Right renal pelvis (tissue), 4 donors: ENCODE measurements around the gene ABCC5. TPM values are rescaled to one million over a fixed set of nuclear protein-coding genes. Genes with fewer than 3 reads are reported as not detected.
"Not testable (repeated sequence)": the region's sequence is repeated elsewhere in the genome, so short reads cannot be mapped to it uniquely, and the experiment has no call there.

Experiments used
- DNase-seq, 4 donors: peaks; one replicate each; pipeline ENCODE4 v3.0.0-alpha.2; 2013; ENCODE audit warnings: low read depth in 4 of 4, low spot score in 3 of 4, missing footprints in 1 of 4
- polyA plus RNA-seq, 4 donors: library from polyadenylated mRNA; unstranded; fragments of 120-200 nt; gene quantifications; one replicate each; pipeline ENCODE4 v1.2.1, GENCODE V29; 2013; ENCODE audit not compliant: insufficient read length in 4 of 4

ABCC5 gene
- polyA plus RNA-seq, 4 donors, result 45.7 to 63.3 (median 53.7) TPM

- peak in 2 of 4 donors; percentile 50 to 54 for DNase-seq
Measured at GRCh38 chr3:184016811-184017671, 643 bp downstream of the ABCC5 start.

DNA sequence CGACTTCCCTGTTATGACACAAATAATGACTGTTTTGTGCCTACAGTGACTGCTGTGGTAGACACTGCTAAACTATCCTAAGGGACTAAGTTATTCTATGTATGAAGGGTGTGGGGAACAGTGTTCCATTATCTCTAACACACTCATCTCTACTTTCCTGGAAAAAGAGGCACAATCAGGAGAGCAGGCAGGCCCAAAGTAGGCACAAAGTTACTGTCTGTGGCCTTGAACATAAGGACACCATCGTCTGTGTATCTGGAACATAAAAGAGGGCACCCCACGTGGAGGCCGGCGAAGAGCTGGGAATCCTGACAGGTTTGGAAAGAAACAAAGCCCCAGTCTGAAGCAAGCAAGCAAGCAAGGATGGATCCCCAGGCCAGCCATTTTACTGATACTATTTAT is 1.5 kb downstream of the ABCC5 start:
- no peak for DNase-seq

- no peak for DNase-seq
Measured at GRCh38 chr3:184015381-184016019, 2.2 kb downstream of the ABCC5 start.

- no peak for DNase-seq
Measured at GRCh38 chr3:184011937-184012889, 5.5 kb downstream of the ABCC5 start.

DNA sequence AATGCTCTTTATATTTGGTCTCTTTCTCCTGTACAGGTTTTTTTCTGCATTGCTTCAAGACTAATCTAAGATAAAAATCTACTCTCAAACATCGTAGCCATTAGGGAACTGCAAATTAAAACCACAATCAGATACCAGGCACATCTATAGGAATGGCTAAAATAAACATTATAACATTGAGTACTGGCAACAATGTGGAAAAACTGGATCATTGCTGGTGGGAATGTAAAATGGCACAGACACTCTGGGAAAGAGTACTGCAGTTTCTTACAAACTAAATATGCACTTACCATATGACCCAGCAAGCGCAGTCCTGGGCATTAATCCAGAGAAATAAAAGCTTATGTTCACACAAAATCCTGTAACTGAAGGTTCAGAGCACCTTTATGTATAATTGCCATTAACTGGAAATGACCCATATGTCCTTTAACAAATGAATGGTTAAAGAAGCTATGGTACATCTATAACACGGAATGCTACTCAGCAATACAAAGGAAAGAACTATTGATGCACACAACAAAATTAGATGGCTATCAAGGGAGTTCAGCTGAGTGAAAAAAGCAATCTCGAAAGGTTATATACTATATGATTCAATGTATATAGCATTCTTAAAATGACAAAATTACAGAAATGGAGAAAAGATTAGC is 6.3 kb downstream of the ABCC5 start:
- no peak for DNase-seq

- no peak for DNase-seq
Measured at GRCh38 chr3:184008161-184008560, 9.5 kb downstream of the ABCC5 start.

GRCh38 chr3:184007143-184007813 is 10.4 kb downstream of the ABCC5 start:
- not testable (repeated sequence) for DNase-seq

- peak in 3 of 4 donors; percentile 26 to 66 (median 40) for DNase-seq
Measured at GRCh38 chr3:184005941-184006507, 11.7 kb downstream of the ABCC5 start.

GRCh38 chr3:184004476-184004875 is 13.2 kb downstream of the ABCC5 start:
- DNase-seq, result no peak

GRCh38 chr3:184003187-184003967 is 14.3 kb downstream of the ABCC5 start:
- DNase-seq, result no peak

- no peak for DNase-seq
Measured at GRCh38 chr3:184002469-184002868, 15.2 kb downstream of the ABCC5 start.

GRCh38 chr3:184001761-184002160 is 15.9 kb downstream of the ABCC5 start:
- no peak for DNase-seq

GRCh38 chr3:183991403-183991802 is 26.3 kb downstream of the ABCC5 start:
- DNase-seq, result no peak

GRCh38 chr3:183988216-183988790 is 29.4 kb downstream of the ABCC5 start:
- no peak for DNase-seq

DNA sequence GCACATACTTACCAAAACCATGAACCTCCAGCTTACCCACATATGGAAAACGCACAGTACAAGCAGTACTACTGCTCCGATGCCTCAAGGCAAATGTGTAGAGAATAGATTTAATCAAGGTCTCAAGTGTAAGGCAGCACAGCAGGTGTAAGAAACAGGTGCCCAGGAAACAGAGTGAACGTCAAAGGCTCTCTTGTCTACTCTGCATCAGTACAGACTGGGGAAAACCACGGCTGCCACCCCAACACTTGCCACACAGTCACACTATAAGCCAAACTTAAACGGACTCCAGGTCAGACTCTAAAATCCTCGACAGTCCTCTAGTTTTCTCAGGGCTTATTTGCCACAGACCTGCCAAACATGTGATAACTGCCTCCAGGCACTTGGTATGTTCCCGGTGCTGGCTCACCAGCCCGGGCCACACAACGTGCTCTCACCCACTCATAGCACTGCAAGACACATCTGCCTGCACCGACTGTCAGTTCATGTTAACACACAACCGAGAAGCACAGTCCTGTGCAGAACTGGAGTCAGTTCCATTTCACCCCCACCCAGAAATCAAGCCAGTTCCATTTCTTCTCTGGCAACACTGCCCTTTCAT is 30.6 kb downstream of the ABCC5 start:
- no peak for DNase-seq

DNA sequence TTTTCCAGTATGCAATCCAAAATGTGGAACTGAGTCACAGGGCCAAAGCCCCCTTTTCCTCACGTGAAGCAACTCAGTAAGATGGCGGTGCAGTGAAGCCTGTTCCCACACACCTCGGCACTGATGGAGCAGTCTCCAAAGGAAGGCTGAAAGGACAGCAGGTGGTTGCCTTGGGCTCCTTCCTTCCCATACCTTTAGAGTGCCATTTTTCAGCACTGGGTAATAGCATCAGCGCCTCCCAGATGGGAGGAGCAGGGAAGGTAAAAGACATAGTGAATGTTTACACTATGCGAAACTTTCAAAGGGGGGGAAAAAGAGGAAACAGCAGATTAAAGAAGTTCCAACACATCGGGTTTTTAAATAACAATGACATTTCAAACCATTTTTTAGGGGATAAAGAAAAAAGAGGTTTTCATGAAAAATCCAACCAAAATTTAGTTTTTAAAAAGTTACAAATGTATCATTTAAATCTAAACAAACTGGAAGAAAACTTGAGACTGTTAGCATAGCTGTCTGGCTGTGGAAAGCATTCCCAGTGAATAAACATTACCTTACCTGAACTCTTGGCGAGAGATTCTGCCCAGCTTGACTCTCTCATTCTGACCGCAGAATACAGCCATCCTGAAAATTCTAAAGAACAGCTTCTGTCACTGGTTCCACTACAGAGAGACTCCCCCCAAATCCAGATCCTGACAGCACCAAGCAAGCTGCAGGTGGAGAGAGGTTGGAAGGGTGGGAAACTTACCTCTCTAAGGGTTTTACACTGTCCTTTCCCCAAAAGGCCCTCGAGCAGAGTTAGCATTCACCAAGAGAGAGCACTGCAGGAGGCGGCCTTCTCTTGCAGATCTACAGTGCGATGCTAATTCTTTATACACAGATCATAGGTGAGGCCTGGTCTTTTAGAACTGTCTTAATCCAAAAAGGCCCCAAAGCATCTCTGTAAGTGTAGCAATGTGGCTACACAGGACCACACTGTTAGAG is 32.6 kb downstream of the ABCC5 start:
- no peak for DNase-seq
